GM21723 (cell line): ENCODE measurements around the gene RBP3.

Experiments used
- ATAC-seq: cut with Tn5 transposase; IDR thresholded peaks from one replicate; pipeline ENCODE4 v1.9.1; 2021; ENCODE audit warnings: mild to moderate bottlenecking, moderate library complexity; ENCODE audit not compliant: unreplicated experiment

RBP3 gene

DNA sequence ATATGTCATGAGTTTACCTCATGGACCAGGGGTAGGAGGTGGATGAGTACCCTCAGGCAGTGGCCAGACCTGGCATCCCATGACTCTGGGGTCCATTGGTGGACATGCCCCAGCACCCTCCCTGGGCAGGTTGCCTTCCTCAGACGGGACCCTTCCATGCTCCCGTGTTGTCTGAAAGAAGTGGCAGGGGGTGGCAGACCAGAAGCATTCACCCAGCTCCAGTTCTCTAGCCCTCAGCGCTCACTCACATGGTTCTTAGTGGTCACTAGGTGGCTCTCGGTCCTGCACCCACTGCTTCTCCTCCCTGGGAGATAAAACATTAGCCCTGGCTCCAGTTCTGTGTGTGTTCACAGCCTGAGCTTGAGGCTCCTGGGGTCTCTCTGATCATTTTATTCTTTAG is 6.0 kb downstream of the RBP3 start:
- ATAC-seq = no peak

DNA sequence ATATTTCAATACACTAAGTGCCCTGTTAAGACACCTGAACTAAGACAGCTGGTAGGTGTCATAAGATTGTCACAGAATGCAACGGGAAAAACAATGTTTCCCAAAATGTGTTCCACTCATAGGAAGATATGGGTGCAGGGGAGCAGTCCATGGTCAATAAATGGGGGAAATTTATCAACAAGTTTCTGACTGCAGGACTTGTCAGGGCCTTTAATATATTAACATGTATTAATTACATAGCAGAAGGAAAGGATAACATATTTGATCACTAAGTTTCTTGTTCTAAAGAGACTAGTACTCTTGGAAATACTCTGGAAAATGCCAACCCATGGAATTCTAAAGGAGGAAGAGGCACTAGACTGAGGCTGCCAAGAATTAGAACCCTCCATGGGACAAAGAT is 6.7 kb downstream of the RBP3 start:
- ATAC-seq = no peak

DNA sequence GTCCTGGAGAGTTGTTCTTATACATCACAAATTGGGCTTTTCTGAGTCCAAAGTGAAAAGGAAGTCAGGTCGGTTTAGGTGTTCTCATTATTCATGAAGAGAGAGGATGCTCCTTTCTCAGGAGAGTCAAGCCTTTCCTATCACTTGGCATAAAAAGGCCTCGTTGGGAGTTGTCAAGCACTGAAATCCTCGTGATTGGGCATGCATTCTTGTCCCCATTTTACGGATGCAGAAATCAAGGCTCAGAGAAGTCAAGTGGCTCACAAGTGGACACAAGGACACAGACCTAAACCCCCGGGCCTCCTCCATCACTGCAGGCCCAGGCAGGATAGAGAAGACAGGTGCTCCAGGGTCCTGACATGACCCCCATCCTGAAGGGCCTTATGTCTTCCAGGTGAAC is 8.5 kb downstream of the RBP3 start:
- no peak for ATAC-seq

DNA sequence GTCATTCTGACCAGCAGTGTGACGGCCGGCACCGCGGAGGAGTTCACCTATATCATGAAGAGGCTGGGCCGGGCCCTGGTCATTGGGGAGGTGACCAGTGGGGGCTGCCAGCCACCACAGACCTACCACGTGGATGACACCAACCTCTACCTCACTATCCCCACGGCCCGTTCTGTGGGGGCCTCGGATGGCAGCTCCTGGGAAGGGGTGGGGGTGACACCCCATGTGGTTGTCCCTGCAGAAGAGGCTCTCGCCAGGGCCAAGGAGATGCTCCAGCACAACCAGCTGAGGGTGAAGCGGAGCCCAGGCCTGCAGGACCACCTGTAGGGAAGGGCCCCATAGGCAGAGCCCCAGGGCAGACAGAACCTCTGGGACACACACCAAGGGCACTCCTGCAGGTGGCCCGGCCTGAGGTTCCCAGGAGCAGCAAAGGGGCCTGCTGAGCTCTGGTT is 9.0 kb downstream of the RBP3 start:
- no peak for ATAC-seq

DNA sequence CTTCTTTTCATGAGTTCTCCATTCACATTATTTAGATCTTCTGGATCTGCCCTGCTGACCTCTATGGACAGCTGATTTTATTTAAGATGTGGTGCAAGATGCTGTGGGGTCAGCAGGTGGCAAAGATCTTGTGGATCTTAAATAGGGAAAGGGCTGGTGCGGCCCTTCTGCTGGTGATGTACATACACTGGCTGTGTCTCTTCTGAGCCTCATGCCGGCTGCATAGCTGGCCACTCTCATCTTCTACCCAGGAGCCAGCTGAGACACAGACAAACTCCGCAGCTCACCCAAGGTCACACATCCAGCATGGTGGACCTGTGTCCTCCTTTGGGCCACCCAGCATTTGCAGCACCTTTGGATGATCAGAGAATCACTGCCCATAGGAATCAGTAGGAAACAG is 9.7 kb downstream of the RBP3 start:
- ATAC-seq = no peak

DNA sequence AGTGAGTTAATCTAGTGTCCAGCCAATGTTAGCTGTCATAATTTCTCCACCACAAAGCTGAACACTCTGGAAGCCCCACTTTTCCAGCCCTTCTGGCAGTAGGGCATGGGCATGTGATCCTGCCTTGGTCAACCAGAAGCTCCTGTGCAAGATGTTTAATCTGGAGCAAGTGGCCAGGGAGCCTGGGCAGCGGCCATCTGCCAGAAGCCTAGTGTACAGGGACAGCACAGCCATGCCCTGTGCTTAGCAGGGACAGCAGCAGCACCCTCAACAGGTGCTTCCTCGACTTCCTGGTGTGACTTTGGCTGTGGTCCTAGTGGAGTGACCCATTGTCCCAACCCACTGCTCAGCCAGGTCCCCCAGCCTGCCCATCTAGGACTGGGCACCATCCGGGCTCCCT is 10.3 kb downstream of the RBP3 start:
- no peak for ATAC-seq

DNA sequence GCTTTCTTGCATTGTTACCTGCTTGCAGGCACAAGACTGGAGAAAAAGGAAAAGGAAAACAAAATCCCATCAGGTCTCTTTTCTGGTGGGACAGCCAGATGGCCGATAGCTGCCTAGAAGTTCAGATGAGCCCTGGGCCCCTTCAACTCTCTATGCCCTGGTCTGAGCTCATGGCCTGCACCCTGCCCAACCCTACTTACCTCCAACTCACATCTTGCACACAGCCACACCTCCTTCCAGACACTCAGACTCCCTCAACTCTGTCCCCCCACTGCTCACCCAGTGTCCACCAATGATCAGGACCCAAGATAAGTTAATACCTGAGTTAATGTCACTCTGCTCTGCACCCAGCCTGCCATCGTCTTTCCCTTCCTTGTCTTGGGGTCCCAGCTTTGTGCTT is 10.9 kb downstream of the RBP3 start:
- no peak for ATAC-seq

DNA sequence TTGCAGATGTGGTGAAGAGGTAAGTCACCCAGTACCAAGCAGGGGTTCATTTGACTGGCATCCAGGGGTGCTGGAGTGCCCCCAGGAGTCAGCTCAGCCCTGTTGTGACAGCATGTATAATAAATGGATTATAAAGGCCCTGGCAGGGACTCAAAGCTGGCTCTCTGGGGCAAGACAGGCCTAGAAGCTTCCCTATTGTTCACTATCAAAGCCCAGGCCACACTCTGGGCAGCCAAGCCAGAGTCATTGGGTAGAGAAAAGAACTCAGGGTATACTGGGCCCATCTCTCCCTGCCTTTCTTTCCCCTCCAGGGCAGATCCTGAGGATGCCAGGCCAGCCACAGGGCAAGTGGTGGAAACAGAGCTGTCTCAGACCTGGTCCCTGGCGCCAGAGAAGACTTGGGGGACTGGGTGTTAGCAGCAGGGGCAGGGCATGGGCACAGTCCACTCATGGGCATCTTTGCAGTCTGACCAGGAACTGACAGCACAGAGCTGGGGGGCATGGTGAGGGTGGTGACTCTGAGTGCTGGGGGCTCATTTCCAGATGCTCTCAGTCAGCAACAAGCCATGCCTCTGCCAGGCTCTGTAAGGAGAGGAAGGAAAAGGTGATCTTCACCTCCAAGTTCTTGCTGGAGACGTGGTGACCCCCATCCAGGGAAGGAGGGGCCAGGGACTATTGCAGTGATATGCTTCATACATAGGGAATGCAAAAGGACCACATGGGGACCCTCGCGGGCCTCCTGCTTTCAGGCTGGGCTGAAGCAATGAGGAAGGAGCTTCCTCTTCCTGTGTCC is 11.7 kb downstream of the RBP3 start:
- ATAC-seq = no peak

DNA sequence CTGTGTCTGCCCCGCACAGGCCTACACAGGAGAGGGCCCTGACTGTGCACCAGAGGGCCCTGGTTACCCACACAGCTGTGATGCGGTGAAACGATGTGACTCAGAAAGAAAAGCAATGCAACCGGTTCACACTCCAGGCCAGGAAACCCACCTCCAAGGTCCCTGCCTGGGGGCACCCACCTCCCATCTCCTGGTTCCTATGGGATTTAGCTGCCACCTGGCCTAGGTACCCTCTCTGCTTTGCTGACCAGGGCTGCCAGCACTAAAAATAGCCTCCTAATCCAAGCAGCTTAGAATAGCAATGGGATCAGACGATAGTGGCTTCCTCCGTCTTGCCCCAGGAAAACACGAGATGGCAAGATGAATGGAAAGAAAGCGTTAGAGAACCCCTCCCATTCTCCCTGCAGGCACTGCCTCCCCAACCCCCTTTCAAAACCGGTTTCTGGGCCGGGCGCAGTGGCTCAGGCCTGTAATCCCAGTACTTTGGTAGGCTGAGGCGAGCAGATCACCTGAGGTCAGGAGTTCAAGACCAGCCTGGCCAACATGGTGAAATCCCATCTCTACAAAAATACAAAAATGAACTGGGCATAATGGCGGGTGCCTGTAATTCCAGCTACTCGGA is 12.4 kb downstream of the RBP3 start:
- no peak for ATAC-seq

DNA sequence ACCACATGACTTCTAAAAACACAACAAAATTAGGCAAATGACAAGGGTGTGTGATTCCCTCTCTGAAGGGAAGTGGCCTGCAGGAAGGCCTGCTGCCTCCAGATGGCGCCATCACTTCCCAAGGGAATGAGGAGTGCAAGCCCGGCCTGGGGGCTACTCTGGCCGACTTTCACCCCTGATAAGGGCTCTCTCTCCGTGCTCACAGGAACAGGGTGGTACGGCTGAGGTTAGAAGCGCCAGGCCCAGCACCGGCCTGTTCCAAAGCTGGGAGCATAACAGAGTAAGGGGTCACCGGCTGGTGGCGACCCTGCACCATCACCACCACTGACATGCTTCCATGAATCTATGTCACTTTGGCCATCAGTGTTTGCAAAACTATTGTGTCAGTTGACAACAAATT is 13.1 kb downstream of the RBP3 start:
- ATAC-seq = no peak

DNA sequence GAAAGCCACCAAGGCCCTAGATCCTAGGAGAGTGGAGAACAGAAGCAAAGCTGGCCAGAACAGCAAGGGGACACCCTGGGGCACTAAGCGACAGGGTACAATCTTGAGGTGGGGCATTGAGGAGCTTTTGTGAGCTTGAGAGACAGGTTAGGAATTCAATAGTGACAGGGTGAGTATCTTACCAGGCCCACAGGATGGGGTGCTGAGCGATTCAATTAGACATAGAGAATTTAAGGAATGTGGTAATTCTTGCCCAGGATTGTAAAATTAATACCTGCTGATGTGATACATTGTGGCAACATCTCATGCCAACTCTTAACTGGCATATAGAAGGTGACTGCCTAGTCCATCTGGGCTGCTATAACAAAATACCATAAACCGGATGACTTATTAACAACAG is 14.0 kb downstream of the RBP3 start:
- no peak for ATAC-seq

DNA sequence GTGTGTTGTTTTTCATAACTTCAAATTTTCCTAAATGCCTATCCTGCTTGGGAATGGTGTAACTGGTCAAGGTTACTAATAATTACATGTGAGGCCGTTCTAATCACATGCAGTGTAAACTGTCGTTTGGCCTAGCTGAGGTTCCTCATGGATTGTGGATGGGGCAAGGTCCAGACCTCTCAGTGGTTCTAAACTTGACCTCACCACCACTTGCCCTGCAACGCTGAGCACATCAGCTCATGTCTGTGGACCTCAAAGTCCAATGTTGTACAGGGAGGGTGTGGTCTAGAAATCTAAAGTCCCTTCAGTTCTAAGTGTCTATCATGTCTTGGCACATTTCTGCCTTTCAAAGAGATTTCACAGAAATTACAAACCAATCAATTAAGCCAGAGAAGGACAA is 15.6 kb downstream of the RBP3 start:
- no peak for ATAC-seq

DNA sequence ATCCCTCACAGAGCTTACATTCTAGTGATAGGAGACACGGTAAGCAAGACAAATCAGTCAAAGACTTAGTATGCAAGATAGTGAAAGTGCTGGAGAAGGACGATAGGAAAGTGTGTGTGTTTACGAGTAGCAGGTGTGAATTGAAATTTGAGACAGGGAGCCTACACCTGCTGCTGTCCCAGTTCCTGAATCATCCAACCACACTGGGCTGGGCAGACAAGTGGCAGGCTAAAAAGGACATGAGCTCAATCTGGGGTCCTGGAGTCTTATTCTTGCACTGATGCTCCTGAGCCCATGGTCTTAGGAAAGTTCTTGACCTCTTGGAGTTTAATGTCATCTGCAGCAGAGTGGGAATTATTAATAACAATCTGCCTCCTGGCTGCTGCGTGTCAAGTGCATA is 16.2 kb downstream of the RBP3 start:
- no peak for ATAC-seq

DNA sequence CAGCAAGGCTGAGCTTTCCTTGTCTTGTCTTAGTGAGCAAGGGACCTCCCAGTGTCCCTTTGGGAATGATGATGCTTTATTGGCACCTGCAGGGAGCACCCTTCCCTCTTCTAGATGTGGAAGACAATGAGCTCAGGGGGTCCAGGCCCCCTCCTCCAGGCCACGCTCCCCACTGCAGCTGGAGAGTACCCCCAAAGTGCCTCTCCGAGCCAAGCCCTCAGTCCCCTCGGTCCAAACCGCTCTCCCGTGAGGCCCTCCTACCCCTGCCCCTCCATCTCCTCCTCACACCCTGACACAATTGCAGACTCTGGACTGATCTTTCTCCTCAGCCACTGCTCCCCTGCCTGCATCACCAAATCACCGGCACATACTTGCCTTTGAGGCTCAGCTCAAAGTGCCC is 16.7 kb downstream of the RBP3 start:
- ATAC-seq = no peak

DNA sequence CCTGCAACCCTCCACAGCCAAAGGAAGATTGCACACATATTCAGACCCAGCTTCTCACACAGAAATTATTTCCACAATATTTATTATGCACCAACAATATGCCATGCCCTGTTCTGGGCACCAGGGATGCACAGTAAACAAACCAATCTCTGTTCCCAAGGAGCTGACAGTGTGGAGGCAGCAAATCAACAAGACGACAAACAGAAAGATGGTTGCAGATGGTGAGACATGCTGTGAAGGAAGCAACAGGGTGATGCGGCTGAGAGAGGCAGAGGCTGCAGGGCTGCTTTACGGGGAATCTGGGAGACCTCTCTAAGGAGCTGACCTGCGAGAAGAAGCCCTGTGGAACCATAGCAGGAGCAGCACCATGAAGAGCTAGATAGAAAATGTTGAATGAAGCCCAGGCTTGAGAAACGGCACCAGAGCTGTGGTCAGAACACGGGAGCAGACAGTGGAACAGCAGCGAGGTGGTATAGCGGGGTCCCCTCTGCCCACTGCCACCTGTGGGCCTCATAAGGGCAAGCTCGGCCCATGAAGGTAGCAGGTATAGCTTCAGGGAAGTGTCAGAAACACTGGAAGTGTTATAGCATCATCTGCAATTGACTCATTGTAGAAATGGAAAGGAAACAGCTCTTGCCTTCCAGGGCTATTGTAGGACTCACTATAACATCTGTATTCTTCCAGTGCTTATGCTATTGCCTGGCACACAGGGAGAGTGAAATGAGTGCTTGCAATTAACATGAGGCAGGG is 17.4 kb downstream of the RBP3 start:
- ATAC-seq = no peak

DNA sequence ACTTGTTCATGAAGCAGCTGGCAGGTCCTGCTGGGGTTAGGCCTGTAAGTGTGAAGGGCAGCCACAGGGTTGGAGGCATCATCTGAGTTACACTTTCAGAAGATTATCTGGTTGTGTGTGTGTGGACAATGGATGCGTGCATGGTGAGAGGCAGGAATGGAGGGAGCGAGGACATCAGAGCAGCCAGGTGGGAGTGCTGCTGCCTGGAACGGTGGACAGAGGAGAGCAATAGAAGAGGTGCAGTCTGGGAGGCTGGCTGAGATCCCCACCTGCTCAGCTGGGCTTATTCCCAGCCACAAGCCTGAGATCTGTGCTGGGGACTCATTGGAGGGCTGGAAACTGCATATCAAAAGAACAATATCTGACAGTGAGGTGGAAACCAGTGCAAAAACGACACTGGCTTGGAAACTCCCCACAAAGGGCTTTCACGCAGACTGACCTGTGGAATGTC is 18.0 kb downstream of the RBP3 start:
- ATAC-seq = no peak

DNA sequence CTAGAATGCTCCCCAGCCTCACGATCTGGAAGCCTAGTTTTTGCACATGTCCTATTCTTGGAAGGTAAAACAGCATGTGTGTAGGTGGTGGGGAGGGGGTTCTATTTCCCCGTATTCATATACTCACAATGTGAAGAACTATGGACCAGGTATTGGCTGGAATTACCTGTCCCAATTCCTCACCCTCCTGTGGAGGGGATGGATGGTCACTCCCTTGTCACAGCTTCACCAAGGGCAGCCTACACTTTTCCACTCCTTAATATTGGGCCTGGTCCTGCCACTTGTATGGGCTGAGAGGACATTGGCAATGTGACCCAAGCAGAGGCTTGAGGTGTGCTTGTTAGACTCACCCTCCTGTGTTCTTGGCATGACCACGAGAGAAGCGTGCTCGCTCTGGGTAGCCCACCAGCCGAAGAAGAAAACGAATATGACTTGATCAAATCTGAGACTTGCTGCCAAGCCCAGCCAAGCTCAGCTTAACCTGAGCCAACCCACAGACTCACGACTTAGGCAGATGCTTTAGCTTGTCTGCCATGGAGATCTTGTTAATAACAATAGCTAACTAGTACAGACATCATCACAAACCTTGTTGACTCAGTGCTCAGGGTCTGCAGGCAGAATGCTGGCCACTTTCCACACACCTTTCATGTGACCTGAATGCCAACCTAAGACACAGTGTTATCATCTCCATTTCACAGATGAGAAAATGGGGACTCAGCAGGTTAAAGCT is 18.7 kb downstream of the RBP3 start:
- ATAC-seq = no peak

DNA sequence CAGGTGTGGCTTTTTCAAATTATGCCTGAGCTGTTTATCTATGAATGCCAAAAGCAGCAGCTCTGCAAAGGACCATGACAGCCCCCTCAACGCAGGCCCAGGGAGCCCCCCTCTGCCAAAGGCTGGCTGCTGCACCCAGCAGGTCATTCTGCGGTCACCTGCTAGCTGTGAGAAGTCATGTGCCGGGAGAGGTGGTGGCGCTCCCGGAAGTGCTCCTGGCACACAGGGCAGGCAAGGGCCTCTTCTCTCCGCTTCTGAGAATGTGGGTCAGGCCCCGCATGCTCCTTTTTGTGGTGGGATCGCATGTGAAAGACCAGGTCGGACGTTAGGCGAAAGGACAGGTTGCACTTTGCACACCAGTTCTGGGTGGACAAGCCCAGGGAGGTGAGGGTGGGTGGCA is 19.5 kb downstream of the RBP3 start:
- no peak for ATAC-seq

DNA sequence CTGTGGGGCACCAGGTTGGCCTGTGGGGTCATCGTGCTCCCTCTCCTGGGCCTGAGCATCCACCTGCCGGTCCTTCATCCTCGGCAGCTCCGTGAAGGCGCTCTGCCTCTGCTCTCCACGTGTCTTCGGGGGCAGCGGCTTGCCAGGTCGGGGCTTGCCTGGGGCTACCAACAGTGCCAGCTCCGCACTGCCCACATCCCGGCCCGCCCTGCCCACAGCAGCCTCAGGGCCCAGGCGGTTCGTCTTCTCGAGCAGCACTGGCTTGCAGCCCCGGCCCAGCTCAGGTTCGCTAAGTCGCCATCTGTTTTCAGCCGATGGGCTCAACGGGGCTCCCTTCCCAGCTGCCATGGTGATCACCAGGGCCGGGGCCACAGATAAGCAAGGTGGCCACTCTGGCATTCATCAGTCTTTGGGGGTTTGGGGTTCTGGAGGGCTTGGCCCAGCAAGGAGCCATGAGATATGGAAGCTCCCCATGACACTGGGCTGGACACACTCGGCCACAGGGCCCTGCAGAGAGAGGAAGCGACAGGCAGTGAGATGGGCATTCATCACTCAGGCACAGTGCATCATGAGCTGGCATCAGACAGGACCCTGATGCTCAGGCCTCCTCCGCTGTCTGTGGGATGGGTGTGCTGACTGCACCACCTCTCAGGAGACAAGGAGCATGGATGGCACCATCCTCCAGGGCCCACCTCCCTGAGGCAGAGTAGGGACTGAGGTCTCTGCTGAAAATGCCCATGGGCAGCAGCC is 20.4 kb downstream of the RBP3 start:
- no peak for ATAC-seq

DNA sequence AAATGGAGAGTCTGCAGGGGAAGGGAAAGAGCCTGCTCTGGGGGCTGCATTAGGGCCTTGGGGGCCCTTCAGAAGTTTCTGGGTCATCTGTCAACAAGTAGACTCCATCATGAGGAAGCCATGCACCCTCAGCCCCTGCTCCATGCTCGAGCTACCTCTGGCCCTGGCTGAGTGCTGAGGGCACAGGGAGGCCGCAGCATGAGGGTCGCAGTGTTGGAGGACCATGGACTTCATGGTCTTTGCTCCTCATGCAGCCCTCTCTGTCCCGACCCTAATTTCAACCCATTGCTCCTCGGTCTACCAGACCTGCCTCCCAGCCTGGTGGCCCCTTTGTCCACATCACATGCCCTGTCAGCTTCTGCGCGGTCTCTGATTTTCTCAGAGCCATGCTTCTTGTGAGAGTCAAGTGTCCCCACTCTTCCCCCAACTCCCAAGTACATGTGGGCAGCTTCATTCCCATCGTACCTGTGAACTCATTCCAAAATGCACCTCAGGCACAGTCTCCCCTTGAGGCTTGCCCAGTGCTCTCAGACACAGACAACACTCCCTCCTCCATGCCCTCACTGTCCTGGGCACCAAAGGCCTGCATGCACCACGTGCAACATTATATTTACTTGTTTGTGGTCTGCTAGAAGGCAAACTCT is 21.2 kb downstream of the RBP3 start:
- no peak for ATAC-seq
